NCI-H510A treated with DMSO at 0.1 percent for 48 hours (cell line): ENCODE results near the gene PGBD5.

Source experiments
- DNase-seq: peaks from one replicate; lab custom pipeline; 2025; lab: John Stamatoyannopoulos, UW

The PGBD5 gene

GRCh38 chr1:230279583-230279945, 146.6 kb downstream of the PGBD5 start:
- no peak for DNase-seq

DNA sequence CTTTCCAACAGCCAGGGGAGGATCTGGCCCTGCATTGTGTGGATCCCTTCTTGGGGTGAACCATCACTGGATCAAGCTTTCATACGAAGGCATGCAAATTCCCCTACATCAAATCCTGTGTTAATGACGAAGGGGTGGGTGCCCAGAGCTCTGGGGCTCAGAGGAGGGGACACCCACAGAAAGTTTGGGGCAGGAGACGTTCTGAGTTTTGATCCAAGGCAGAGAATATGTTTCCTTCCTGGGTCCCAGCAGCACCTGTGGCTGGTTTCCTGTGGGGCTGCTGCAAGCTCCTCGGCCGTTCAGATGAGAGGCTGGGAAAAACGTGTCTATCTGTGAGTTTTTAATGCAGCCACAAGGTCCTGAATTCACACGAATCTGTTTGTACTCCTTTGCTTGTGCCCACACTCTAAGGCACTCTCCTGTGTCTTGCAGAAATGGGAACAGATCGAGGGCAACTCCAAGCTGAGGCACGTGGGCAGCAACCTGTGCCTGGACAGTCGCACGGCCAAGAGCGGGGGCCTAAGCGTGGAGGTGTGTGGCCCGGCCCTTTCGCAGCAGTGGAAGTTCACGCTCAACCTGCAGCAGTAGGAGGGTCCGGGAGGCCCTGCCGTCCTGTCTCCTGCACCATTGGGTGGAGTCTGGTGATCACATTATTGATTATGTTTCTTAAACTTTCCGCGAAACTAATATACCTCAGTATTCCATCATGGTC, 147.1 kb downstream of the PGBD5 start:
- DNase-seq, result no peak

DNA sequence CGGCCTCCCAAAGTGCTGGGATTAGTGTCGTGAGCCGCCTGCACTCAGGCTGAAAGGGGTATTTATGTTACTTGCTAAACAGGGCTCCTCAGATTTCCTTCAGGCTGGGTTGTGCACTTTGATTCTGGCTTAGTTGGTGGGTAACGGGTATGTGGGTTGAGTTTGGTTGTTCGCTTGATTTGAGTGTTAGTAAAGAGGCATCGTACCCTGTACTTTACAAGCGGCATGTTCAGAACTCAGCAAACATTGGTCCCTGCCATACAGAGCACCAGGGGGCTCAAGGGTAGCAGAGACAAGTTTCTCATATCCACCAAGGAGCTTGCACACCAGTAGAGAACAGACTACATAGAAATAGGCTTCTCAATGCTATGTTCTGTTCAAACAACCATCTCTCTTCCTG, 147.8 kb downstream of the PGBD5 start:
- DNase-seq, result no peak

DNA sequence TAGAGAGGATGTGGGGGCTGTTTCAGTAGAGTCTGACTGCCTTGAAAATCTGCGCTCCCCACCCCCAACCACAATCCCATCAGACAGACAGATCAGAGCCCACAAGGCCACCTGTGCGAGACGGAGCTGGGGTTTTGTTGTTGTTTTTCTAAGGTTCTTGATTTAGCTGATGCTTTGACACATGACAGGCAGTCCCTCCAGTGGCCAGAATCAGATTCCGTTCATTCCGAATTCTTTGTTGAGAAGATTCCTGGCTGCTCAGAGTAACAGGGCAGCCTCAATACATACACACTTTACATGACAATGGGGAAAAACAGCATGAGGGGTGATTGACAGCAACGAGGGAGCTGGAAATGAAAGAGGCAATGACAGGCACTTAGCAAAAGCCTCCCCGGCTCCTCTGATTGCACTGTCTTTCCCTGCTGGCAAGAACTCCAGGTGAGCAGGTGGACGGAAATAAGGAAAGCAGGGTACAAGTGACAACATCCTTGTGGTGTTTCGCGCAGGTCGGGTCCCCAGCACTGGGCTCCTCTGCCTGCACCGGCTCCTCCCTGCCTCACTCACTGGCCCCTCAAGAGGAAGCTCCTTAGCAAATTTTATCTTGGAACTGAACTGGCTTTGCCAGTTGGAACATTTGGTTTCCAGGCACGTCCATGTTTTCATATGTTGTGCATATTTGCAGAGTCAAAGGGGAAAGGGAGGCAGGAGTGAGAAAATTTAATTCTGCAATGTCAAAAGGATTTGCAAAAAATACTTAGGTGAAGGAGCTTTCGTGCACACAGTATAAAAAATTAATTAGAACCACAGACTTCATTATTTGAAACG, 148.7 kb downstream of the PGBD5 start:
- DNase-seq, result peak; percentile 52

- DNase-seq, result no peak
These were observed 149.7 kb downstream of the PGBD5 start for GRCh38 chr1:230276401-230276800.

GRCh38 chr1:230274254-230274653, 151.9 kb downstream of the PGBD5 start:
- no peak for DNase-seq

GRCh38 chr1:230273141-230273710, 152.9 kb downstream of the PGBD5 start:
- no peak for DNase-seq

DNA sequence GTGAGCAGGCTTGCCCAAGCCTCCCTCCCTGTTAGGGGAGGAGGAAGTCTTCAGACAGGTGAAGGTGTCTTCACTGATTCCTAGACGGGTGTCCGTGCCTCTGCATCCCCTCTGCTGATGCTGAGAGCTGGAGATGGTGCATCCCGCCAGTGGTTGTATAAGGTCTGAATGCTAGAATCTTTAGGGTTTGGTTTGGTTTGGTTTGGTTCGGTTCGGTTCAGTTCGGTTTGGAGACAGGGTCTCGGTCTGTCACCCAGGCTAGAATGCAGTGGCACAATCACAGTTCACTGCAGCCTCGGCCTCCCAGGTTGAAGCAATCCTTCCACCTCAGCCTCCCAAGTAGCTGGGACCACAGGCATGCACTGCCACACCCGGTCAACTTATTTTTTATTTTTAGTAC, 153.6 kb downstream of the PGBD5 start:
- no peak for DNase-seq

DNA sequence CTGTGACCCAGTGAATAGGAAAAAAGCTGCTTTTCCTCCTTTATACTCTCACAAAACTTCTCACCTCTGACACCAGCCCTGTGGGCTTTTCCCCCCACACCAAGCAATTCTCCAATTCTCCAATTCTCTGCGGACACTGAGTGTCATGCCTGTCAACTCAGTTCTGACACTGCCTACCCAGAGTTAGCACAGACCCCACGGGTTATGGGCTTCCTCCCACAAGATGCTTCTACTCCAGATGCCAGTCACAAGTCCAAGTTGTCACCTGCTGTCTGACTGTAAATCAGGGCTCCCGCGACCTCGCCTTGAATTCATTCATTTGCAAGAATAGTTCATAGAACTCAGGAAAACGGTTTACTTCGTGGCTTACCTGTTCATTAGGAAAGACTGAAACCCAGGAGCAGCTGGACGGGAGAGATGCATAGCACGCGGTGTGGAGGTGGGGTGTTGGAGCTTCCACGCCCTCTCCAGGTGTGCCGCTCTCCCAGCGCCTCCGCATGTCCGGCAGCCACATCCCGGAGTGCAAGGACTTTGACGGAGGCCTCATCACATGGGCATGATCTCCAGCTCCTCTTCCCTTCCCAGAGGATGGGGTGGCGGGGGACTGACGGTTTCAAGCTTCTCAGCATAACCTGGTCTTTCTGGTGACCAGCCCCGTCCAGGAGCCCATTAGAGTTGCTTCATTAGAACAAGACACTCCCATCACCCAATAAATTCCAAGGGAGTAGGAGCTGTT, 154.7 kb downstream of the PGBD5 start:
- DNase-seq, result no peak

DNA sequence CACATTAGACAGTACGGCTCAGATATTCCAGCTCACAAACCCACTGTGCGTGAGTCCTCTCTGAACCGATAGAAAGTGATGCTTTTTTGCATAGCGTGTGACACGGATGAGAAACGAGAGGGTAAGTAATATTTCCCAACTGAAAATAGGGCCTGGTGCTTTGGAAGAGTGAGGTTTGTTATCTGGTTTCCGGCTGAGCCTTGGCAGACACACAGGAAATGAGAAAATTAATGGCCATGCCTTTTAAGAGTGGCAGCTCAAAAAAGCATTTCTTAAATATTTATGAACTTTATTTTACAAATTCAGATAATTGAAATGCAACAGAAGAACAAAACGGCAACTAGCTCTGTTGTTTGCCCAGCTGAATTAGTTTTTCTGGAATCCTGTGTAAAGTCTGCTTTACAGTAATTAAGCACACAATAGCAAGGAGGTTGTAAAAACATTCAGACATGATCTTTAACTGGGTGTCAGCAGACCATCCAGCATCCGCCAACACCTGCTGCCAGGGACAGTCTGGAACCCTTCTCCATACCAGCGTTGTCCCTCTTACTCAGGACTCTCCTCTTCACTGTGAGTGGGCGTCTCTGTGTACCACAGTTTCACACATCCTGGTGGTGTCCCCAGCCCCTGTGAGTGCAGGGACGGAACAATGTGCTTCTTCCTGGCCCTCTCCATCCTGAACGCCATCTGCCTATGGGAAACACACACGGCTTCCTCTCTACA, 155.4 kb downstream of the PGBD5 start:
- peak; percentile 82 for DNase-seq

DNA sequence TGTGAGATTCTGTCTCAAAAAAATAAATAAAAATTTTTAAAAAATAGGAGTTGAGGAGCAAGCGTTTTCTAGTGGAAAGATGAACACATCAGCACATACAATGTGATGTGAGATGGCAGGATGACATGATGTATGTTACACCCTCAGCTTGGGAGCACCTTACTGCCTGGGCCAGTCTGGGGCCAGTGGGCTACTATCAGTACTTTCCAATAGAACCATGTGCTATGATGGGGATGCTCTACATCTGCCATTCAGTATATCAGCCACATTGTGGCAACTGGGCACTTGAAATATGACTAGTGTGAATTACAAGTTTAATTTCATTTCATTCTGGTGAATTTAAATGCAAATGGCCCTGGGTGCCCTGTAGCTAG, 156.0 kb downstream of the PGBD5 start:
- no peak for DNase-seq

GRCh38 chr1:230268371-230269170, 157.6 kb downstream of the PGBD5 start:
- peak; percentile 78 for DNase-seq

DNA sequence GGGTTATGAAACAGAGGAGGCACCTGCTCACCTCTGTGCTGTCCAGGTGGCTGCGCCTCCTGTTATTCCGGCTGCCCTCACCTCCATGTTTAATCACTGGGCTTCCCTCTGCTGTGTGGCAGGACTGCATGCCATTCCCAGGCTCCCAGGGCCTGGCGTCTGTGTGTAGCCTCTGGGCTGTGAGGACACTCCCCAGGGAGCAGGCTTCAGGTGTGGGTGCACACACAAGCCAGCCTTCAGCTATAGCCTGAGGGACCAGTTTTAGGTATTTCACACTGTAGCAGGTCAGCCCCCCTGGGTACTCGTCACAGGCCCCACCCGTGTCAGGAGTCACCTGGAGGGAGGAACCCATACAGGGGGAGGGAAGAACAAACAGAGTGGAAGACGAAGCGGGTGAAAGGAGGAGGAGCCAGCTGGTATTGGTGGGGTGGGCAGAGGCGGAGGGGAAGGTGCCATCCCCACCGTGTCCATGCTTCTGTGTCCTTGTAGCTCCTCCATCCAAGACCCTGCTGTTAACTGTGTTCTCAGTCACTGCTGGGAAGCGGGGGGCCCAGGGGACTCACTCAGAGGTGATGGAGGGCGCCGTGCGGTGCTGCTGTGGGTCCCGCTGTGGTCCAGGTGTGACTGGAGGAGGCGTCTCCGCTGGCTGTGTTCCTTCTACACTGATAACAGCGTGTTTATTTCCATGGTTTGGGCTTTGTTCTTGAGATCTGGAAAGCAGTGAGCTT, 158.6 kb downstream of the PGBD5 start:
- peak; percentile 67 for DNase-seq

GRCh38 chr1:230266456-230266855, 159.7 kb downstream of the PGBD5 start:
- DNase-seq, result no peak

DNA sequence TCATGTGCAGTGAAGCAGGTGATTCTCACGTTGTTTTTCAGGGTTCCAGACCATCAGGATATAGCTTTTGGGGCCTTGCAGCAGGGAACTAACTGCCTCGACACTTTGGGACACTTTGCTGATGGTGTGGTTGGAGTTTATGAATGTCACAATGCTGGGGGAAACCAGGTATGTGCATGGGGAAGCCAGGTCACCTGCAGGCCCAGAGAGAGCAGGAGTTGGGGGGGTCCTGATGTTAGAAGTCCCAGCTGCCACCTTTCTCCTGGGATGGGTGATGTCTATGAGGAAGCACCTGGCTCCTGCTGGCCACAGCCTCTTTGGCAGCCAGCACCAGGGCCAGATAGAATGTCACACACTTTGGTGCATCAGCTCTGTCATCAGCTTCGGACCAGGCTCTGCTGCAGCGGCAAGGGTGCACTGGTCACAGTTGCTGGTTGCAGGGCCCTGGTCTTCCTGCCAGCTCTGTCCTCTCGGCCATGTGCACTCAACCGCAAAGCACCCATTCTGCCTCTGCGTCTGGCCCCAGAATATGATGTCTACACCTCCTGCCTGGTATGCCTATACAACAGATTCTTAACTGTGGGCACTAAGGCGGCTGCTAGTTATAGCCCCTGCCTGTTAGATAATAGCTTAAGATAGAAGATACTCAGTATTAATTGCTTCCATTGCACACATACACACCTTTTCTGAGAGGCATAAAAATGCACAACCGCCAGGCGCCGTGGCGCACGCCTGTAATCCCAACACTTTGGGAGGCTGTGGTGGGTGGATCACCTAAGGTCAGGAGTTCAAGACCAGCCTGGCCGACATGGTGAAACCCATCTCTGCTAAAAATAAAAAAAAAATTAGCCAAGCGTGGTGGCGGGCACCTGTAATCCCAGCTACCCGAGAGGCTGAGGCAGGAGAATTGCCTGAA, 160.7 kb downstream of the PGBD5 start:
- no peak for DNase-seq
